CD4-positive, alpha-beta T cell treated with Interleukin-2 at 100 ng/mL for 4 hours (primary cell): ENCODE results near the gene ANXA2.
"Not testable (repeated sequence)": the region's sequence is repeated elsewhere in the genome, so short reads cannot be mapped to it uniquely, and the experiment has no call there.

Experiments
- DNase-seq: peaks from one replicate; pipeline ENCODE4 v3.0.0-alpha.2; 2020; ENCODE audit warnings: low spot score

Gene ANXA2

DNA sequence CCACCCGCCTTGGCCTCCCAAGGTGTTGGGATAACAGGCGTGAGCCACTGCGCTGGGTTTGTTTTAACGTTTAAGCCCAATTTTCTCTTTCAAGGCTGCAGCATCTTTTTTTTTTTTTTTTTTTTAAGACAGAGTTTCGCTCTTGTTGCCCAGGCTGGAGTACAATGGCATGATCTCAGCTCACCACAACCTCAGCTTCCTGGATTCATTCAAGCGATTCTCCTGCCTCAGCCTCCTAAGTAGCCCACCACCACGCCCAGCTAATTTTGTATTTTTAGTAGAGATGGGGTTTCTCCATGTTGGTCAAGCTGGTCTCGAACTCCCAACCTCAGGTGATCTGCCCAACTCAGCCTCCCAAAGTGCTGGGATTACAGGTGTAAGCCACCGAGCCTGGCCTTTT is 12.6 kb upstream of the ANXA2 start:
- DNase-seq = not testable (repeated sequence)

DNA sequence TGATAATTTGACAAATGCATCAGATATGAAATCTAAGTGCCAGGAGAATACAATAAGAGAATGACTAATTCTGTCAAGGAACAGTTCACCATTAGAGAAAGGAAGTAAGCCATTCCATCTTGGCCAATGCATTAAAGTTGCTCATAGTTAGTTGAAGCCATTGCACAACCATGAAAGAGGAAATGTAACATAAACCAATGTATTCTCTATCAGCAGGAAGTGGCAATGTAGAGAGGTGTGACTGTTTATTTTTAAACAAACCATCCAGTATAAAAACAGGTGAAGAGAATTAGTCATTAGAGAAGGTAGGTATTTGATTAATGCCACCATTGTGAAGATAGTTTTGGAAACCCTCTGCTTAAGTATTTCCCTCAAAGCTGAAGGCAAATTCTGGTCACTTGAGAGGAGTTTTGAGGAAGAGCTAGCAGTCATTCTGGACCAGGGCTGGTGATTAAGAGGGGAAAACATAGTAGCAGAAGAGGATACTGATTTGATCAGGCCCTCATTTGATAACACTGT is 10.7 kb upstream of the ANXA2 start:
- peak; percentile 61 for DNase-seq

DNA sequence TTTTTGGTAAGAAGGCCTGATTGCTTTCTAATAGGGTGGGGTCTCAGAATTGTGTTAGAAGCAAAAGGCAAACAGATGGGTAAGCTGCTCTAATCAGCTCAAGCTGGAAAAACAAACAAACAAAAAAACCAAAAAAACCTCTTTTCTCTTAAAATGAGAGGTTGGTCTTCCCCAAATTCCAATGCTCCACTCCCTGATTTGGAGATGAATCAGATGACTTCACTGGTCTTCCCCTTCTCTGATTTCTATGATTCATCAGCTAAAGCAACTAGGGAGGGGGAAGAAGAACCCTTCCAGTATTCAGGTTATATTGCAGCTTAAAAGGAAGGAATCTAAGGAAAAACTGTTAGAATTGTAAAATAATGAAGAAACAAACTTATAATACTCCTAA is 9.6 kb upstream of the ANXA2 start:
- DNase-seq = no peak

DNA sequence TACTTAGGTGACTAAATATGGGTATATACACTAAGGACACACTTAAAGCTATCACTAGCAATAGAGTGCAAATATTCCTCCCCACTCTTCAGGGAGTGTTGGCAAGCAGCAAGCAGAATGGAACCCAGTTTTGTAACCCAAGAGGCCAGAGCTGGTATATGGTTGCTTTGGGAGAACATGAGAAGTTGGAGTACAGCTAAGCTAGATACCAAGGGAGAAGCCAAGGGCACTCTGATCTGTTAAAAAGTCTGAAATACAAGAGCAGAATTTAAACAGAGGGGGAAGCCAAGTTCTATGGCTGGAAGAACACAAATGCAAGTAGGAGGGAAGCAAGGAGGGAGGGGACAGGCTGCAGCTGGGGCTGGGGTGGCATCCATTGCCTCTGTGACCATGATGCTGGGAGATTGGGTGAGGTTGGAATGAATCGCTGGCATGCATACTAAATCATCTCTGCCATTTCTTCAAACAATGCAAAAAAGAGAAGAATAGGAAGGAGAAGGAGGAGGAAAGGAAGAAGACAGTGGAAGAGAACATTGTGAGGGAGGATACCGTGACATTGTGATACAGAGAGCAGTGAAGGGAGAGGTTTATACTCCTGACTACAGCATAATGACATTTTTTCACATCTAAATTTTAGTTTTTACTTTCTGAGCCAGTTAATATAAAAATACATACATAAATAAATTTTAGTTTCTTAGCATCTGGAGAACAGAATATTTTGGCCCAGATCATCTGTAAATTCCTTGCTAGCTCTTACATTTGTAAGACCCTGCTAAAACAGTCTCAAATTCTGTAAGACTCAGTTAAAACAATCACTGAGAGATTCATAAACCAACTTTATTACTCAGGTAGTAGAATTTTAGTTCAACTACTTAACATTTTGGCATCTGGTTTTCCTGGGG is 9.0 kb upstream of the ANXA2 start:
- DNase-seq = no peak

DNA sequence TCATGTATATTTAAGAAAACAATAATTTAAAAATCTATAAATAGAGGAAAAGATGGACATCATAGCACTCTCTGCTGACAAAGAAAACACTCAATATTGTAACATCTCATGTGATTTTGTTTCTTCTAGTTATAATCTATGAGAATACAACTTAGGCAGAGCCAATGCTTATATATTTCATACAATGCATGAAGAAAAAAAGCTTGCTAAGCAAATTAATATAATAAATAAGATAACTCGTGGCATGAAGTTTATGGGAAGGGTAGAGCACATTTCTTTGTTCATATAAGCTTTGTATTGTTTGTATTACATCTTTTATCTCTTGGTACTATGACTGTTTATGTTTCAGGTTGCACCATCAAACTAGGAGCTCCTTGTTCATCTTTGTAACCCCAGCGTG is 7.6 kb upstream of the ANXA2 start:
- no peak for DNase-seq

DNA sequence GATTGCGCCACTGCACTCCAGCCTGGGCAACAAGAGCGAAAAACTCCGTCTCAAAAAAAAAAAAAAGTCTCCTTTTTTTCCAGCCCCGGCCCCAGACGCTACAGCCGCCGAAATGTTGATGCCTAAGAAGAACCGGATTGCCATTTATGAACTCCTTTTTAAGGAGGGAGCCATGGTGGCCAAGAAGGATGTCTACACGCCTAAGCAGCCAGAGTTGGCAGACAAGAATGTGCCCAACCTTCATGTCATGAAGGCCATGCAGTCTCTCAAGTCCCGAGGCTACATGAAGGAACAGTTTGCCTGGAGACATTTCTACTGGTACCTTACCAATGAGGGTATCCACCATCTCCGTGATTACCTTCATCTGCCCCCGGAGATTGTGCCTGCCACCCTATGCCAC is 6.6 kb upstream of the ANXA2 start:
- DNase-seq = not testable (repeated sequence)

DNA sequence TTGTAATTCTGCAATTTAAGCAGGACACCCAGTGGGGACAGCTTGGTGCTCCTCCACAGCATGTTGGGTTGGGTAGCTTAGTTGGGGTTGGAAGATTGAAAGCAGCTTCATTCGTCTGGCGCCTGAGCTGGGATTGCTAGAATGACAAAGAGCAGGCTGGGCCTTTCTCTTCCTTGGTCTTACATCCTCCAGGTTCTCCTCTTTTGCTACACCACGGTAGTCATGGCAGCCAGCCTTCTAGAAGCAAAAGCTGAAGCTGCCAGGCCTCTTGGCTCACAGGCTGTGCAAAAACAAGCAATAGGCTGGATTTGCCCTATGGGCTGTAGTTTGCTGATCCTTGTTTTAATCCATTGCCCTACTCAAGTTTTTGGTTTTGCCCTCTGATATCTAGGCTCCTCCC is 3.2 kb upstream of the ANXA2 start:
- DNase-seq = no peak

DNA sequence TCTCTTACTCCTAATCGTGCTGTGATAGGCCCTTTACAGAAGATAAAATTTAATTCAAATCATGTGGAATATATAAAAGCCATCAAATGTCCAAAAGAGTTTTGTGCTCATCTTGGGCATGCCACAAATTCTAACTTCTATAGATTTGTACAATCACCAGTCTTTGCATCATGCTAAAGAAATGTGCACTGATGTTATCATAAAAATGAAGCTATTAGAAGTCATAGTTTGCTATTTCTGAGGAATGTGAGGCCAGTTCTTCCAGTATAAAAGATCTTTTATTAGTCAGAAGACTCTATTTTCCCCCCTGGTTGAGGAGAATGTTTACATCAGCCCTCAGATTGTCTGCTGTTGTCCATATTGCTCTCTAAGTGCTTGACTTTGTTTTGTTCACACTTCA is 2.1 kb upstream of the ANXA2 start:
- DNase-seq = no peak

DNA sequence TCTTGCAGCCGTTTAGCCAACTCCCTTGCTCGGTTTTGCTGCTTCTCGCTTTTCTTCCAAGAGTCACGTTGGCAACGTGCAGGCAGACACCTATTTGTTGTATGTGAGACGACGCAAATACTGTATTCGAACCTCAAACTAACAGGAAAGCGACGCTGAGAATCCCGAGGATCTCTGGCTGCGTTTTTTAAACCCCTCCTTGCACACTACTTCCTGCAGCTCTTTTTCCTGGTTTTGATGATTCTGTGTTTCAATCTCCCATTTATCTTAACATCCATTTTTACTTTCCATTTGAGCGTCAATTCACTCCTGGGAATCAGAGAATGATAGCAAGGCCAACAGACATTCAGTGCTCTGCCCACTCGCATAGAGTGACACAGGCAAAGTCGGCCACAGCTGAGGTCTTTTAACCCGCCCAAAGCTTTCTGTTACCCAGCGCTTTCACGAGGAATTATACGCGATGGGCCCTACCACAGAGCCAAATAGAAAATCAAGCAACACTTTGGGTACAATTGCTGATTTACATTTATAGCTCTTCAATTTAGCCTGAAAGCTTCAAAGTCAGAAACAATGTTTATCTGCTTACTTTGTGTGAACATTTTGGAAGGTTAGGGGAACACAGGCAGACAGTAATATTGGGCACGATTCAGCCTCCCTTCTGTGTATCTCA is 1.6 kb upstream of the ANXA2 start:
- DNase-seq = no peak

DNA sequence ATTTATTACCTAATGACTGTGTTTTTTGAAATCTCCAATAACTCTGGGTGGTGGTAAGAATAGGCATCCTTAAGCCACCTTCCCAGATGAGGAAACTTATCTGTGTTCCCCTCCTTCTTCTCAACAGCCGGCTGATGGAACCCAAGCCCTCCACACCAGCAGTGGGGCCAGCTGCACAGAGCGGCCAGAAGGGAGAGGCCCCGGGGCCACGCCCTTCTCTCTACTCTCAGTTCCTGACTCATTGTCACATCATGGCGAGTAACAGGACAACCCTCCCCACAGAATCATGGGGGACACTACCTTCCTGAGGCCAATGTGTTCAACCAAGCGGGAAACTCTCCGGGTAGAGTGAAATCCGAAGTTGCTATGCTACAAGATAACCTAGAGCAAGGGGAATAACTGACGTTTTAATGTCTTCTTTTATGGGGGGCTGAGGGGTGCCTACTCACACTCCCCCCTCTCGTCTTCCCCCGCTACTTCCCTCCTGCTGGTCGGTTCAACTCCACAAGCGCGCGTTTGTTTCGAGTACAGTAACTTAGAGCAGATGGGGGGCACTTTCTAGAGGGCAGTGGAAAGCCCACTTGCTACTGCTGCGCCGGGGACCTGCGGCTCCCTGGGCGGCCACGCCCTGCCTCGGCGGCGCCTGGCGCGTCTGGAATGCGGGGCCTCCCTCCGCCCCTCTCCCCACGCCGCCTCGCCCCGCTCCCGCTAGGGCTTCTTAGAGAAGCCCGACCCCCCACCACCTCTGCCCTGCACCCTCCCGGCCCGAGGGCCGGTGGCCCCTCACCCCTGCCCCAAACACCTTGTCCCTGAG is 621 bp downstream of the ANXA2 start:
- peak; percentile 71 for DNase-seq

DNA sequence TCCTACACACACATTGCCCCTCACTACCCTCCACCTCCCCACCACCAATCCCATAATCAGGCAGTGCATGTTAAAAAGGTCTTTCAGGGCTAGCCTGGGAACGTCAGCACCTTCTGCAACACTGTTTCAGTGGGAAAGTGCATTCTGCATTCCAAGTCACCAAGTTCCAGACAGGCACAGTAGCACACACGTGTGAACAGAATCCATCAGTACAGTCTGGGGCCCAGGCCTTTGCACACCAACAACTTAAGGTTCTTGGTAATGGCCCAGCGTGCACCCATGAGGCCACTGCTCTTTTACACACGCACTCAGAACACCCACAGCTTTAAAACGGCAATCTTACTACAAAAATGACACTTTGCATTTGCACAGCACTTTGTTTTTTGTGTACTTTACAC is 1.2 kb downstream of the ANXA2 start:
- DNase-seq = no peak

DNA sequence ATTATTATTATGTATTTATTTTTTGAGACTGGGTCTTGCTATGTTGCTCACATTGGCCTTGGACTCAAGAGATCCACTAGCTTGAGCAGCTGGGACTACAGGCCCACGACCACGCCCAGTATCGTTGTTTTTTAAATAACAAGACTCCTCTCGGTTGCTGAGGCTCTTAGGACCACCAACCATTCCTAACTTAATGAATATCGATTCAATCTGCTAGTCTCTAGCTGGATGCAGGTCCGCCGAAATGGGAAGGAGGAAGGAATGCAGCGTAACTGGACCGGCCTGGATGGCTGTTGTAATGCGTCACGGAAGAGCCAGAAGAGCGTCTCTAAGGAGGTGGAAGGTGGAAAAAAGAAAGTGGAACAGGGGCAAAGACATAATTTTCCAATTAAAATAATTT is 1.7 kb downstream of the ANXA2 start:
- DNase-seq = no peak

DNA sequence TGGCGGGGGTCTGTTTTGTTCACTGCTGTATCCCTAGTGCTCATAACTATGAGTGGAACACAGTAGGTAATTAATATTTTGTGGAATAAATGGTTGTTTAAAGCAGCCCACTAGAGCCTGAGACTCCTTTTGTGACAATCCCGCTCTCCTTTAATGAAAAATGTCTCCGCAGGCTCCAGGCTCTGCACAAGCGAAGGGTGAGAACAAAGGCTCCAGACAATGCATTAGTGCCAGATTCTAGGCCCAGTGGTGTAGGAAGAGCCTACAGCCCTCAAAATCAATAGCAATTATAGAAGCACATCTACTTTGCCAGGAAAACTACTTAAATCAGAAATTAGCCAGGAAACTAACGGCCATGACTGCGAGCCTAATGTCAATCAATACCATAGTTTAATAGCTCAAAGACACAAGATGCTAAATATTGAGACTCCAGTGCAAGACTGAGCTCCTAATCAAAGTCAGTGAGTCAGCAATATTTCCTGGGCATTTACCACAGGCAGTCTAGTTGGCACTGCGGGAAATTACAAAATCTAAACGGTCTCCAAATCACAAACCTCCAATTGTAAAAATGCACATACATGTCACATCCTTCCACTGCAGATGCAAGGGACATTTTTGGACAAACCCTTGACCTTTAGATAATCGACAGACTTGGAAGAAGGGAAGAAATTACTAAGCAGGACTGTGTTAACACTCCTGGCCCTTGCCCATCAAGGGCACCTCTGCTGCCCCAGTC is 2.3 kb downstream of the ANXA2 start:
- peak; percentile 12 for DNase-seq

DNA sequence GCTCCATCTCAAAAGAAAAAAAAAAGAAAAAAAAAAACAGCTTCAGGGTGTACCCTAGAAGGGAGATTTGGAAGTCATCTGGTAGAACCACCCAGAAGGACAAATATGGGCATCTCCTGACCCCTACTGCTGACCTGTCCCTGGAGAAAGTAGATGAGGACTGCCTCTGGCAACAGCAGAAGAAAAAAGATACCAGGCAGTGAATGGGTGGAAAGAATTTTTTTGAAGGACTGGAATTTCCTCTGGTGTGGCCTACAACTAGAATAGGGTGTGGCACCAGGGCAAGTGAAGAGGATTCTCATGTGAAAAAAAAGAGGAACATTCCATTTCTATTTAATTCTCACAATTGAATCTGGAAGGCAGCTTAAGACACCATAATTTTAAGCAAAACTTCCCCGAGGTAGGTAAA is 3.1 kb downstream of the ANXA2 start:
- no peak for DNase-seq

DNA sequence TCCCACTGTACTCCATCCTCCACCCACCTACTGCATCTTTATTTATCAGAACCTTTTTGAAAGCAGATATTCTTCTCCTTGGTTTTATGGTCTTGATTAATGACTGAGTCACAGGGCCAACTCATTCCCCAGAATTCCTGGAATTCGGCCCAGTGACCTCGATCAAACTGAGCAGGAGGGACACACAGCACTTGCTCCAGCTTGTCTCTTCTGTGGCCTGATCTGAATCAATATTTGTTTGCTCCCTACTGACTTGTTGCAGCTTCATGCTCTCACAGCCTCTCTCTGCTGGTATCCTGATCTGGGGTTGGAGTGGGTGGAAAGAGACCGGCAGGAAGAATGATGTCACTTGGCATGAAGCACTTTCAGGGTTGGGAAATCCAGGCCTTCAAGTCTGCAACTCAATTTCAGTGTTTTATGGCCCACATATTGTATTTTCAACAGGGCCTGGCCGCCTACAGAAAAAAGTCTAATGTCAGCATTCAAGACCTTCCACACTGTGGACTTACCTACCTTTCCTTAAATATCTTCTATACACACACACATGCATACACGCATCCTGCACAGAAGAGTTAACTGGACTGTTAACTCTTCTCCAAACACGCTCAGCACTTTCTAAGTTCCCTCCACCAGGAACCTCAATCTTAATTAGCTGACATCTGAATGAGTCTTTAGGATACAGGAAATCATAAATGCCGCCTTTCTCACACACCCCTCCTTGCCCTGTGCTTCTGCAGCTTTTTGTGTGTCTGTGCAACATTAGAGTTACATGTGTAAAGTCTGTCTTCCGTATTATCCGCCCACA is 4.6 kb downstream of the ANXA2 start:
- peak; percentile 25 for DNase-seq

DNA sequence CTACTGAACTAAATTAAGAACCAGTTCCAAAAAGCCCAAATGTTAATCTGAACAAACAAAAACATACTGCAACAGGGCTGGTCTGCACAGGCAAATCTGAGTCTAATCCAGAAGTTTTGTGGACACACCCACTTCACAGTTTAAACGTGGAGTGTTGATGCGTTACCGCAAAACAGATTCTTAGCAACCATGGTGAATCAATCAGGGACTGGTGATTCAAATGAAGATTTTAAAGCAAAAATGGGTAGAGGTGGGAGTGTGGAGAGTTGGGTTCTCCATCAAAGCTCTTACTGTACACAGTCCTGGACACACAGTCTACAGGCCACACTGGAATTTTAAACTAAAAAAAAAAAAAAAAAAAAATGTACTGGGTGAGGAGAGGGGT is 5.2 kb downstream of the ANXA2 start:
- peak; percentile 77 for DNase-seq

DNA sequence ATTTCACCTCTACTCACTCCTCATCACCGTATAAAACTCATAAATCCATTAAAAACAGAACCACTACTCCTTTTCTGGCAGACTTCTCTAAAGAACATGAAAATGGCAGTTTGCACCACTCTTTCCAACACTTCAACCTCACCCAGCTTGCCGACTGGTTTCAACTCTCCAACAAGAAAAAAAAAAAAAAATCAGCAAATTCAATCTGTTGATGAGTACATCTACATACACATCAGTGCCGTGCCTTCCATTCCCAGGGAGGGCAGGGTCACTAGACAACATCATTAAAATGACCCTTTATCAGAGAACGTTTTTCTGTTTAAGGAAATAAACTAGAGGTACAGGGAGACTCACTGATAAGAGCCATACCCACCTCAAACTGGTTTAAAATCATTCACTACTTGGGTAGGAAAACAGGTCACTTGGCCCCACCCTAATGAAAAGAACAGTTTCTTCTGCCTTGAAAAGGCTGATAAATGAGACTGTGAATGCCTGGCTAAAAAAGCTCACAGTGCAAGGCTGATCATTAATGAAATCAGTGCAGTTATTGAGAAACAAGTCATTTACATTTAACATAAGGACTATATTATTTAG is 6.0 kb downstream of the ANXA2 start:
- no peak for DNase-seq

DNA sequence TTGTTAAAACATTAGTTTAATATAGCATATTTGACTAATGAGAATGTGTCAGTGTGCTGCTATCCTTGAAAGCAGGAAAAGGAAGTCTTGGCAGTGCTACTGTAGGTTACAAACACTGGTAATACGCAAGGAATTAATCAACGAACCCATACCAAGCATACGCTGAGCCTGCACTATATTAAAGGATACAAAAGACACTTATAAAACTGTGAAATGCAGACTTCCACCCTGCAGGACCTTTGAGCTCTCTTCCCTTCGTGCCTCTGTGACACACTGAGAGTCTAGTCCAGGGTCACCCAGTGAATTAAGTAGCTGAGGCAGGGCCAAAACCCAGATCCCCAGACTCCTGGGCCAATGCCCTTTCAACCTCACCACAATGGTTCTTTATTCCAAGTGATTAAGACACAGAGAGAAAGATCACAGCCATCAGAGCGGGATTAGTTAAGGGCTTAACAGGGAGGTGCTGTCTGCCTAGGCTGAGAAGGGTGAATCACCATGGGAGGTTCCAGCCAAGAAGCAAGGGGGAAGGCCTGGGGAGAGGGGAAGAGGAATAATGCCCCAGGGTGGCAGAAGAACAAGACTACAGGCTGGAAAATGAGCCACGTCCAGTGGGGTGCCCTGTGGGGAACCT is 6.8 kb downstream of the ANXA2 start:
- DNase-seq = peak; percentile 29

DNA sequence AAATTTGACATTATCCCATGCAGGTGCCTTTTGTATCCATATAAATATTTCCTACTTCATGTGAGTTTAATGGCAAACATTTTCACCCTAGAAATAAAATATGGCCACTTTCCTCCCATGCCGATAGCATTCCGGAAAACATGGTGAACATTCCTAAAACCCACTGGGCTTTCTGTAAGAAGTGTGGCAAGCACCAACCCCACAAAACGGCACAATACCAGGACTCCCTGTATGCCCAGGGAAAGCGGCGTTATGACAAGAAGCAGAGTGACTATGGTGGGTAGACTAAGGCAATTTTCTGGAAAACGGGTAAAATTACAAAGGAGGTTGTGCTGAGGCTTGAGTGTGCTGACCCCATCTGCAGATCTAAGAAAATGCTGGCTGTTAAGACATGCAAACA is 7.6 kb downstream of the ANXA2 start:
- DNase-seq = no peak
